ENCODE measurements around the gene TRNP1.
"Not testable (repeated sequence)": the region's sequence is repeated elsewhere in the genome, so short reads cannot be mapped to it uniquely, and the experiment has no call there.

Gene TRNP1

DNA sequence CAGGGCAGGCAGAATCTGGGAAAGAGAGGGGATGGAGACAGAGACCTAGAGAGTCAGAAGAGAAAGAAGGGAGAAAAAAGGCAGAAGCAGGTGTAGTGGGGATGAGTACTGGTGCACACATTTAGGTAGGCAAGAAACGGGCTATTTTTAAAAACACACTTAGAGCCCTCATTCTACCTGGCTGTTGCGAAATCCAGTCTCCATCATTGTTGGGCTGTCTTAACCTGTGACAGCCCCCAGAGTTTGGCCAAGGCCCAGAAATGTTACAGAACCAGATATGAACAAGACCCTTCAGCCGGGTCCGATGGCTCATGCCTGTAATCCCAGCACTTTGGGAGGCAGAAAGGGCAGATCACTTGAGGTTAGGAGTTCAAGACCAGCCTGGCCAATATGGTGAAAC lies 20.7 kb upstream of the TRNP1 start:
- DNase-seq (ENCODE audit: low read depth) = no peak

- DNase-seq (ENCODE audit: low read depth) = no peak
Observed at GRCh38 chr1:26976621-26977510, 16.6 kb upstream of the TRNP1 start.

DNA sequence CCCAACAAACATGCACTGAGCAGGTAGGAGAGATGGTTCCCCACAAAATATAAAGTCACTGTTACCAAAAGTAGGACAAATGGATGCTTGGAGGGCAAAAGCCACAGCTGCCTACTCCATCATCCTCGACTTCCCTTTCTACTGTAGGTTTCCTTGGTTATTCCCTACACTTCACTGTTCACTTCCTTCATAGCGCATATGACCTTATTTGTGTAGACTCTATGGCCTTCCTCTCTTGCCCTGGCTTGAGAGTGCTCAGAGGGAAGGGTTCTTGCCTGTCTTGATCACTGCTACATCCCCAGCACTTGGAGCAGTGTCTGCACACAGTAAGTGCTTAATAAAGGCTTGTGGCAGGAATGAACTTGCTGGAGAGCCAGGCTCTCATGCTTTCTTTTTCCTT lies 14.6 kb upstream of the TRNP1 start:
- no peak for DNase-seq (ENCODE audit: low read depth)

DNA sequence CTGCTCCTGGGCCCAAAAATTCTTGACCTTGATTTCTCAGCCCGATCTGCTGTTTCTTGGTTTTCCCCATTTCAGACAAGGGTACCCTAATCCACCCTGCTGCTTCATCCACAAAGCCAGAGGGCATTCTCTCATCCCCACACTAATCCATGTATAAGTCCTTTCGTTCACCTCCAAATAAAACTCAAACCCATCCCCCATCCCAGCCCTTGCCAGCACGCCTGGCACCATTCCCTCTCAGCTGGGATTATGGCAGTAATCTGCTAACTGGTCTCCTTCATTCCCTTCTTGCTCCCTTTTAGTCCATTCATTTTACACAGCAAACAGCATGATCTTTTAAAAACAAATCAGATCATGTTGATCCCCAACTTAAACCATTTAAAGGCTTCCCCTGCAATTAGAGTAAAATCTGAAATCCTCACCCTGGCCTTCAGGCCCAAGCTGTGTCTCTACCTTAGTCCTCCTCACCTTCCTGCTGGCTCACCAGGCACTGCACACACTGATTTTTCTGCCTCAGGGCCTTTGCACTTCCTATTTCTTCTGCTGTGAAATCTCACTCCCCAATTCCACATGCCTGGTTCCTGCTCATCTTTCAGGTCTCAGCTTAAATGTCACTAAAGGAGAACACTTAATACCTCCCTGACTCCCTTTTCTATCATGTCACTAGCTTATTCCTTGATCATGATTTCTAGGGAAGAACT lies 12.2 kb upstream of the TRNP1 start:
- DNase-seq (ENCODE audit: low read depth) = no peak

- DNase-seq (ENCODE audit: low read depth) = no peak
Observed at GRCh38 chr1:26983863-26984262, 9.6 kb upstream of the TRNP1 start.

GRCh38 chr1:26984291-26984690 lies 9.2 kb upstream of the TRNP1 start:
- no peak for DNase-seq (ENCODE audit: low read depth)

GRCh38 chr1:26986658-26987057 lies 6.8 kb upstream of the TRNP1 start:
- no peak for DNase-seq (ENCODE audit: low read depth)

- not testable (repeated sequence) for DNase-seq (ENCODE audit: low read depth)
Observed at GRCh38 chr1:26989403-26990109, 3.9 kb upstream of the TRNP1 start.

- DNase-seq (ENCODE audit: low read depth) = no peak
Observed at GRCh38 chr1:26991310-26992116, 2.0 kb upstream of the TRNP1 start.

DNA sequence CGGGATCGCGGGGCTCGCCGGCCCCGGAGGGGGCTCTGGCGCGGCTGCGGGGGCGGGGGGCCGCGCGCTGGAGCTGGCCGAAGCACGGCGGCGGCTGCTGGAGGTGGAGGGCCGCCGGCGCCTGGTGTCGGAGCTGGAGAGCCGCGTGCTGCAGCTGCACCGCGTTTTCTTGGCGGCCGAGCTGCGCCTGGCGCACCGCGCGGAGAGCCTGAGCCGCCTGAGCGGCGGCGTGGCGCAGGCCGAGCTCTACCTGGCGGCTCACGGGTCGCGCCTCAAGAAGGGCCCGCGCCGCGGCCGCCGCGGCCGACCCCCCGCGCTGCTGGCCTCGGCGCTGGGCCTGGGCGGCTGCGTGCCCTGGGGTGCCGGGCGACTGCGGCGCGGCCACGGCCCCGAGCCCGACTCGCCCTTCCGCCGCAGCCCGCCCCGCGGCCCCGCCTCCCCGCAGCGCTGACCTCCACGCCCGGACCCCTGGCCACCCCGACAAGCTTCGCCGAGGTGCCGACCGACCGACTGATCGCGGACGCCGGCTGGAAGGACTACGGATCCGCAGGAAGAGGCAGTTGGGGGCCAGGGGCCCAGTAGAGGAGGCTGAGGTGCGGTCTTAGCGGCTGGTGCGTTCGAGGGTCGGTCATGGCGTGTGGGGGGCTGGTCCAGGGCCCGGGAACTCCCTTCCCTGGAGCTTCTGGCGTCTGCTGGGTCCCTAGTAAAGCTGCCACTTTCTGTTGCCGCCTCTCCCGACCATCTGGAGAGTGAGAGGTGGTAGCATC lies 711 bp downstream of the TRNP1 start:
- no peak for DNase-seq (ENCODE audit: low read depth)

GRCh38 chr1:26994787-26995517 lies 1.5 kb downstream of the TRNP1 start:
- DNase-seq (ENCODE audit: low read depth) = no peak

GRCh38 chr1:26996024-26996423 lies 2.5 kb downstream of the TRNP1 start:
- DNase-seq (ENCODE audit: low read depth) = no peak

GRCh38 chr1:26996665-26997064 lies 3.2 kb downstream of the TRNP1 start:
- DNase-seq (ENCODE audit: low read depth) = no peak

- DNase-seq (ENCODE audit: low read depth) = no peak
Observed at GRCh38 chr1:26998429-26999300, 5.2 kb downstream of the TRNP1 start.

GRCh38 chr1:26999440-26999987 lies 6.0 kb downstream of the TRNP1 start:
- no peak for DNase-seq (ENCODE audit: low read depth)

GRCh38 chr1:27000090-27000816 lies 6.8 kb downstream of the TRNP1 start:
- DNase-seq (ENCODE audit: low read depth) = no peak

- DNase-seq (ENCODE audit: low read depth) = no peak
Observed at GRCh38 chr1:27000817-27001460, 7.4 kb downstream of the TRNP1 start.

Measured in activated gamma-delta T cell treated with anti-CD3 and anti-CD28 coated beads, Interleukin-2, amount 50 U/mL, for 16 hours (primary cell).